ENCODE measurements around the gene SNRK.
"Not testable (repeated sequence)": the region's sequence is repeated elsewhere in the genome, so short reads cannot be mapped to it uniquely, and the experiment has no call there.

Gene SNRK

GRCh38 chr3:43348852-43349574 lies 62.7 kb downstream of the SNRK start:
- DNase-seq, result no peak

- no peak for DNase-seq
Measured at GRCh38 chr3:43349716-43350115, 63.4 kb downstream of the SNRK start.

GRCh38 chr3:43353393-43353792 lies 67.1 kb downstream of the SNRK start:
- DNase-seq, result no peak

GRCh38 chr3:43353923-43354670 lies 67.8 kb downstream of the SNRK start:
- DNase-seq, result no peak

GRCh38 chr3:43356033-43356432 lies 69.7 kb downstream of the SNRK start:
- not testable (repeated sequence) for DNase-seq

- no peak for DNase-seq
Measured at GRCh38 chr3:43361077-43361476, 74.7 kb downstream of the SNRK start.

GRCh38 chr3:43362183-43362582 lies 75.8 kb downstream of the SNRK start:
- DNase-seq, result no peak

- DNase-seq, result no peak
Measured at GRCh38 chr3:43362961-43363360, 76.6 kb downstream of the SNRK start.

GRCh38 chr3:43363621-43364266 lies 77.4 kb downstream of the SNRK start:
- no peak for DNase-seq

GRCh38 chr3:43364494-43364893 lies 78.2 kb downstream of the SNRK start:
- DNase-seq, result no peak

- no peak for DNase-seq
Measured at GRCh38 chr3:43364926-43365325, 78.6 kb downstream of the SNRK start.

- no peak for DNase-seq
Measured at GRCh38 chr3:43365601-43366305, 79.4 kb downstream of the SNRK start.

- no peak for DNase-seq
Measured at GRCh38 chr3:43366481-43366880, 80.1 kb downstream of the SNRK start.

- no peak for DNase-seq
Measured at GRCh38 chr3:43366885-43367284, 80.5 kb downstream of the SNRK start.

GRCh38 chr3:43369404-43370292 lies 83.3 kb downstream of the SNRK start:
- DNase-seq, result no peak

- no peak for DNase-seq
Measured at GRCh38 chr3:43370293-43370980, 84.1 kb downstream of the SNRK start.

- no peak for DNase-seq
Measured at GRCh38 chr3:43371494-43371893, 85.2 kb downstream of the SNRK start.

GRCh38 chr3:43372007-43372740 lies 85.8 kb downstream of the SNRK start:
- no peak for DNase-seq

- no peak for DNase-seq
Measured at GRCh38 chr3:43372809-43373559, 86.6 kb downstream of the SNRK start.

- DNase-seq, result no peak
Measured at GRCh38 chr3:43373560-43373928, 87.2 kb downstream of the SNRK start.
